Stimulated activated CD8-positive, alpha-beta memory T cell treated with anti-CD3 and anti-CD28 coated beads, Interleukin-7, amount 100 ng/mL, for 4 hours (primary cell): ENCODE measurements around the gene MYL5.
"Not testable (repeated sequence)": the region's sequence is repeated elsewhere in the genome, so short reads cannot be mapped to it uniquely, and the experiment has no call there.

Experiments
- DNase-seq, 2 donors: peaks; one replicate each; pipeline ENCODE4 v3.0.0-alpha.2; 2020; ENCODE audit warnings: low read depth in 2 of 2

The MYL5 gene

DNA sequence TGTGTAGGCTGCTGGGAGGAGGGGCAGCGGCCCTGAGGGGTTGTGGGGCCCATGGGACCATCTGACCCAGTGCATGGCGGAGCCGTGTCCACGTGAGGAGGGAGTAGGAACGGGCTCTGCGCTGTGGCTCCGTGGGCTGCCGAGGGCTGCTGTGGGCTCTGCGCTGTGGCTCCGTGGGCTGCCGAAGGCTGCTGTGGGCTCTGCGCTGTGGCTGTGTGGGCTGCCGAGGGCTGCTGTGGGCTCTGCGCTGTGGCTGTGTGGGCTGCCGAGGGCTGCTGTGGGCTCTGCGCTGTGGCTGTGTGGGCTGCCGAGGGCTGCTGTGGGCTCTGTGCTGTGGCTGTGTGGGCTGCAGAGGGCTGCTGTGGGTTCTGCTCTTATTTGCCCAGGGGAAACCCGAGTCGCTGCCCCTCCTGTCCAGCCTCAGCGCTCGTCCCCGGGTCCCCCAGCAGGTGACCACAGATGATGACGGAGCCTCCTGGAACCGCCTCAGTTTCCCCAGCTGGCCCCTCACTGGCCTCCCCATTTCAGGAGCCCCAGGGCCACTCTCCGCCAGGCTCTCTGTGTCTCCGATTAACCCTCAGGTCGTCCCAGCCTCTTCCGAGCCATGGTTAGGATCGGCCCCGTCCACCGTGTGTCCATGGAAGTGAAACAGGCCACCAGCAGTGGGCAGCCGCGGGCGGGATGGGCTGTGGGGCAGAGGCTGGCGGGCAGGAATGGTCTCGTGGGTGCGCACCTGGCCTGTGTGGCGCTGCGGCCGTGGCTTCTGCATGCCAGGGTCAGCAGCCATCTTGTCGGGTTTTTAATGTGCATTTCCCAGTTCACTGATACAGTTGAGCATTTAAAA, 51.3 kb downstream of the MYL5 start:
- DNase-seq: no peak

DNA sequence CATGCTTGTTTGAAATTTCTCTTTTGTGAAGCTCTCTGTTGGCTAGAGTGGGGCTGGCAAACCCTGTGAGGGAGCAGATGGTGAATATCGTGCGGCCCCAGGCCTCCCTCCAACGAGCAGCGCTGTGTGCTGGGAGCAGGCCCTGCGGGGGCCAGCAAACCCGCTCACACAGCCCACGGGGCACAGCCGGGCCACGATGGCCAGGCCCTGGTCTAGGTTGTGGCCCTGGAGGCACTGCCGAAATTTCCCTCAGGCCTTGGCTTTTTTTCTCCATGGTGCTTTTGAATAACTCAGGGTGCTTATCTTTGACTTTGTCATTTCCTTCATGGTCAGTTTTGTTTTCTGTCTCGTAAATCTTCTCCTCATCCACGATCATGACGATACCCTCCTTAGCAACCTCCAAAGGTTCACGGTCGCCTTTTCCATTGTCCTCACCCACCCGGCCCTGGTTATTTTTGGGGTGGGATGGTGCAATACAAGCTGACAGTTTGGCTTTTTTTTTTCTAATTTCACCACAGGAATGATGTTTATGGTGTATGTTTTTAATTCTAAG, 52.0 kb downstream of the MYL5 start:
- DNase-seq: no peak

DNA sequence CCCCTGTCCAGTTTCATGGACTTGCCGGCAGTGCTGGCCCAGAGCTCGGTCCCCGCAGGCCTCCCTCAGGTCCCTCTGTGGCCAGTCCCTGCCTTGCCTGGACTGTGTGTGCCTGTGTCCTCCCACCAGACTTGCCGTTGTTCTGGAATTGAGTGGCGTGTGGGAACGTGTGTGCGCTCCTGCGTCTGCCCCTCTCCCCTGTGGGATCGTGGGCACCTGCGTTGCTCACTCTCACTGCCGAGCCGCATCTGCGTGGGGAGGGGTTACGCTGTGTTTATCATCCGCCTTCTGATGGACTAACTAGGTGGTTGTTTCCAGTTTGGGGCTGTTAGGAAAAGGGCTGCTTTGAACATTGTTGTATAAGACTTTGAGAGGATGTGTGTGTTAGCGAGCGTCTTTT, 52.5 kb downstream of the MYL5 start:
- DNase-seq: no peak

DNA sequence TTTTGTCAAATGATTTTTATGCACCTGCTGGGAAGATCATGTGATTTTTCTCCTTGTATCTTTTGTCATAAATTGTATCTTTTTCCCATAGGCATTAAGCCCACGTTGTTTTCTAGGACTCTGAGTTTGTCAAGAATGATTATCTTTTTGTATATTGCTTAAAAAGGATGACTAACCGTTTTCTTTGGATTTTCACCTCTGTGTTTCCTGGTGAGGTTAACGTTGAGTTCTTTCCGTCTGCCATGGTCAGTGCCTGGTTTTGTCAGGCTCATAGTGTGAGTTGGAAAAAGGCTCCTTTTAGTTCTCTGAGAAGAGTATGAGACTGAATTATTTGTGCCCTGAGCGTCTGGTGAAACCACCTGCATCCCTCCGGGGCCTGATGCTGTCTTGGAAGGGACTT, 53.2 kb downstream of the MYL5 start:
- no peak for DNase-seq

DNA sequence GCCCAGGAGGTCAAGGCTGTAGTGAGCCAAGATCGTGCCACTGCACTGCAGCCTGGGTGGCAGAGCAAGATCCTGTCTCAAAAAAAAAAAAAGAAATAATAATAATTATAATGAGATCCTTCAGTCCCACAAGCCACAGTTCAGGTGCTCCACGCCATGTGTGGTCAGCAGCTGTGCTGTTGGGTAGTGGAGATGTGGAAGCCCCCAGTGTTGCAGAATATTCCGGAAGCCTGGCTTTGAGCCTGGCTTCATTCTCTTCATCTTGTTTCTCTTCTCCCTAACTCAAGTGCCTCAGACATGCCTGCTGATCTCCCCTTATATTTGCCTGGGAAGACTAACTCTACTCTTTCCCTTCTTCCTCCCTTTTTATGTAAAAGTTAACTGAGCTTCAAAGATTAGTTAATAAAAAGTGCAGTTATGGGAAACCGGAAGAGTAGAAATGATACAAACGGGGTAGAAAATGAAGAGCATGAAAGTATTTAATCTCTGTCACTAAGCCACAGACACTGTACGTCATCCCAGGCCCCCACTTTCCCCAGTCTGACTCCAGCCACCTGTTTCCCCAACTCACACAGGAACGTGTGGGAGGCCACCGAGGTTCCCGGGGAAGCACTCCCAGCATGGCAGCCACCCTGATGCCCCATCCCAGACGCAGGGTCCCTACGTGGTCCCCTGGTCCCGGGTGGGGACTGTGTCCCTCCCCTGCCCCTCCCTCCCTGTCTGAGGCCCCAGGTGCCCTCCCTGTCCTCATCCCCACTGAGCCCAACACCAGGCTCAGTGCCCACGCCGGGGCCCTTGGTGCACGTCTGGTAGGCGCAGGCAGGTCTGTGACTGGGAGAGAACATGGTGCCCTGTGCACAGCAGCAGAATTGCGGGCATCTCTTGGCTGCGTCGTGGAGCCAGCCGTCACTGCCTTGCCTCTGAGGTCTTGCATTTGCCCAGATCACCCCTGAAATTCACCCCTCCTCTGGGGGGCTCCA, 55.3 kb downstream of the MYL5 start:
- DNase-seq: no peak

DNA sequence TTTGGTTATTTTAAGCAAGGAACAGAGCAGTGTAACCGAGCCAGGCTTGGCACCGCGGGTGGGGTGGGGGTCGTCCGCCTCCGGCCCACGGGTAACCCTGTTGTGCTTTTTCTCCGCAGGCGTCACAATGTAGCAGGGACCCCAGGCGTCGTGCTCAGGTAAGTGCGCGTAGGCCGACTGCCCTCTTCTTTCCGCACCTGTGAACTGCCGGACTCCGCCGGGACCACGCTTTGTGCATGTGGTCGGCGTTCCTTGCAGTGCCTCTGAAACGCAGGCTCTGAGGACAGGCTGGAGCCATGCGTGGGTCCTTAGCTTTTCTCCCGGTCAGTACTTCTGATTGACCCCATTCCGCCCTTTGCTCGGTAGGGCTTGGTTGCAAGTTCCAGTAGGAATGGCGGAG, 56.2 kb downstream of the MYL5 start:
- no peak for DNase-seq

DNA sequence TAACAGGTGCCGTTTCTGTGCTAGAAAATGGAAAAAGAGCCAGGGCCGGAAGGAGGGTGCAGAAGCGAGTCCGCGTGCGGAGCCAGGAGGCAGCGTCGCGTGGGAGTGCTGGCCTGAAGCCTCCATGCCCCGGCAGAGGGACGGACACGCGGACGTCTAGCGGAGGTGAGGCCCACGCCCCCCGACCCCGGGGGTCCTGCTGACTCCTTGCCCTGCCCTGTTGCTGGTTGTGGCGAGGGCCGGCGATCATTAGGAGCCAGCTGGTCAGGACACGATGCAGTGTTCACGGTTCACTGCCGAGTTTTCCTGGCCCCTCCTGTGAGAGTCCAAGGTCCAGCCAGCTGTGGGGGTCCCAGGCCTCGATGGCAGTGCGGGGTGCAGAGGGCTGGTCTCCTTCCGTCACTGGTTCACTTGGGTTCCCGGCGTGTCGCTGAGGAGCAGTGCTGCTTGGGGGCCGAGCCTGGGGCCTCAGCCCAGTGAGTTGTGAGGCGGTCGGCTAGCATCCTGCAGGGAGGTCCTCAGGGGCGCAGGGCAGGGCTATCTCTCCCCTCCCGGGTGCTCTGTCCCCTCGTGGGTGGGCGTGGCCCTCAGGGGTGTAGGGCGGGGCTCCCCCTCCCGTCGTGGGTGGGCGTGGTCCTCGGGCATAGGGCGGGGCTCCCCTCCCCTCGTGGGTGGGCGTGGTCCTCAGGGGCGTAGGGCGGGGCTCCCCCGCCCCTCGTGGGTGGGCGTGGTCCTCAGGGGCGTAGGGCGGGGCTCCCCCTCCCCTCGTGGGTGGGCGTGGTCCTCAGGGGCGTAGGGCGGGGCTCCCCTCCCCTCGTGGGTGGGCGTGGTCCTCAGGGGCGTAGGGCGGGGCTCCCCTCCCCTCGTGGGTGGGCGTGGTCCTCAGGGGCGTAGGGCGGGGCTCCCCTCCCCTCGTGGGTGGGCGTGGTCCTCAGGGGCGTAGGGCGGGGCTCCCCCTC, 56.9 kb downstream of the MYL5 start:
- DNase-seq: not testable (repeated sequence)
